Neural progenitor cell (in vitro differentiated cells): Measurements from ENCODE around the gene CLEC2B.

Experiments used
- CTCF ChIP-seq: fragments of 200-600 bp; sonication (generic); IDR thresholded peaks from 2 replicates; pipeline ENCODE4 v1.5.1; 2017; ENCODE audit warnings: antibody characterized with exemption, mild to moderate bottlenecking
- EZH2 ChIP-seq: fragments of 200-600 bp; sonication (generic); IDR thresholded peaks from 2 replicates; pipeline ENCODE4 v1.6.1; 2017; ENCODE audit warnings: antibody characterized with exemption, mild to moderate bottlenecking, moderate library complexity

- TF ChIP-seq CTCF (no peak), EZH2 (no peak)
Observed at GRCh38 chr12:9902539-9903228, 33.5 kb upstream of the CLEC2B start.
